WTC11 (cell line): ENCODE data around the gene IRS2. TPM values are rescaled to one million over a fixed set of nuclear protein-coding genes. Genes with fewer than 3 reads are reported as not detected.

ENCODE experiments used
- ATAC-seq: fragments of 200-7000 bp; cut with Tn5 transposase; 2 replicates; pipeline ENCODE4 v1.10.0; 2021; ENCODE audit warnings: mild to moderate bottlenecking, moderate library complexity
- CTCF ChIA-PET: fragments of 300-600 bp; sonication (Branson Sonifier 250); formaldehyde crosslinking; loops from one replicate; lab custom pipeline; 2021; ENCODE audit warnings: antibody characterized with exemption; lab: Charles Lee
- POLR2A ChIA-PET: fragments of 350-600 bp; sonication (Branson Sonifier 250); formaldehyde crosslinking; loops from one replicate; lab custom pipeline; 2021; ENCODE audit warnings: antibody characterized with exemption; lab: Charles Lee
- DNase-seq: peaks from one replicate; pipeline ENCODE4 v3.0.0; 2021; ENCODE audit warnings: low spot score
- H3K27ac Mint-ChIP-seq: 2 replicates; pipeline ENCODE4 v1.8.0; 2021; ENCODE audit warnings: mixed read lengths
- H3K27me3 Mint-ChIP-seq: 2 replicates; pipeline ENCODE4 v1.8.0; 2021; ENCODE audit warnings: low read depth, mild to moderate bottlenecking, moderate library complexity, mixed read lengths
- H3K36me3 Mint-ChIP-seq: 2 replicates; pipeline ENCODE4 v1.8.0; 2021; ENCODE audit warnings: mixed read lengths
- H3K4me1 Mint-ChIP-seq: 2 replicates; pipeline ENCODE4 v1.8.0; 2022; ENCODE audit warnings: mixed read lengths
- H3K4me3 Mint-ChIP-seq: 2 replicates; pipeline ENCODE4 v1.8.0; 2021; ENCODE audit warnings: mild to moderate bottlenecking, moderate library complexity, mixed read lengths
- H3K9me3 Mint-ChIP-seq: 2 replicates; pipeline ENCODE4 v1.8.0; 2021; ENCODE audit warnings: mixed read lengths
- ATF2 ChIP-seq: sonication (generic); formaldehyde crosslinking; IDR thresholded peaks from 2 replicates; pipeline ENCODE4 v1.8.1; 2022; ENCODE audit warnings: low read depth, missing genetic modification reagents, borderline replicate concordance
- CREB1 ChIP-seq: sonication (generic); formaldehyde crosslinking; IDR thresholded peaks from 2 replicates; pipeline ENCODE4 v1.8.0; 2023; ENCODE audit warnings: mild to moderate bottlenecking, missing genetic modification reagents
- CREM ChIP-seq: sonication (generic); formaldehyde crosslinking; IDR thresholded peaks from 2 replicates; pipeline ENCODE4 v1.8.1; 2022; ENCODE audit warnings: mild to moderate bottlenecking, missing genetic modification reagents, moderate library complexity
- ETV6 ChIP-seq: sonication (generic); formaldehyde crosslinking; IDR thresholded peaks from 2 replicates; pipeline ENCODE4 v1.8.1; 2022; ENCODE audit warnings: mild to moderate bottlenecking, missing genetic modification reagents
- FOXP4 ChIP-seq: sonication (generic); formaldehyde crosslinking; IDR thresholded peaks from 2 replicates; pipeline ENCODE4 v1.8.0; 2022; ENCODE audit warnings: mild to moderate bottlenecking, missing genetic modification reagents
- HMGA2 ChIP-seq: fragments of 250-450 bp; sonication (Bioruptor Pico); IDR thresholded peaks from 2 replicates; pipeline ENCODE4 v1.4.0; 2021; ENCODE audit warnings: mild to moderate bottlenecking, moderate library complexity
- IRF2 ChIP-seq: sonication (generic); formaldehyde crosslinking; IDR thresholded peaks from 2 replicates; pipeline ENCODE4 v1.8.0; 2022; ENCODE audit warnings: low read depth, missing genetic modification reagents, borderline replicate concordance
- MYBL2 ChIP-seq: sonication (generic); formaldehyde crosslinking; IDR thresholded peaks from 2 replicates; pipeline ENCODE4 v1.8.1; 2023; ENCODE audit warnings: mild to moderate bottlenecking, moderate library complexity, missing genetic modification reagents
- SMAD4 ChIP-seq: sonication (generic); formaldehyde crosslinking; IDR thresholded peaks from 2 replicates; pipeline ENCODE4 v1.8.0; 2022; ENCODE audit warnings: mild to moderate bottlenecking, missing genetic modification reagents
- SP1 ChIP-seq: sonication (generic); formaldehyde crosslinking; conservative IDR thresholded peaks from 2 replicates; pipeline ENCODE4 v1.8.1; 2022; ENCODE audit warnings: missing genetic modification reagents
- STAT6 ChIP-seq: sonication (generic); formaldehyde crosslinking; conservative IDR thresholded peaks from 2 replicates; pipeline ENCODE4 v1.8.1; 2023; ENCODE audit warnings: mild to moderate bottlenecking, low read depth, missing genetic modification reagents, moderate library complexity
- TEAD1 ChIP-seq: sonication (generic); formaldehyde crosslinking; IDR thresholded peaks from 2 replicates; pipeline ENCODE4 v1.8.0; 2022; ENCODE audit warnings: mild to moderate bottlenecking, missing genetic modification reagents
- TEAD4 ChIP-seq: sonication (generic); formaldehyde crosslinking; IDR thresholded peaks from 2 replicates; pipeline ENCODE4 v1.8.0; 2022; ENCODE audit warnings: mild to moderate bottlenecking, missing genetic modification reagents
- ZBTB43 ChIP-seq: sonication (generic); formaldehyde crosslinking; IDR thresholded peaks from 2 replicates; pipeline ENCODE4 v1.8.1; 2023; ENCODE audit warnings: mild to moderate bottlenecking, missing genetic modification reagents
- ZMAT4 ChIP-seq: fragments of 250-450 bp; sonication (Bioruptor Pico); IDR thresholded peaks from 2 replicates; pipeline ENCODE4 v1.9.0; 2021; ENCODE audit warnings: mild to moderate bottlenecking
- ZNF121 ChIP-seq: sonication (generic); formaldehyde crosslinking; IDR thresholded peaks from 2 replicates; pipeline ENCODE4 v1.8.0; 2023; ENCODE audit warnings: missing genetic modification reagents
- ZNF281 ChIP-seq: sonication (generic); formaldehyde crosslinking; IDR thresholded peaks from 2 replicates; pipeline ENCODE4 v1.8.0; 2023; ENCODE audit warnings: mild to moderate bottlenecking, missing genetic modification reagents
- ZNF396 ChIP-seq: fragments of 250-450 bp; sonication (Bioruptor Pico); IDR thresholded peaks from 2 replicates; pipeline ENCODE4 v1.8.0; 2021; ENCODE audit warnings: mild to moderate bottlenecking, moderate library complexity, borderline replicate concordance
- ZNF416 ChIP-seq: fragments of 250-450 bp; sonication (Bioruptor Pico); IDR thresholded peaks from 2 replicates; pipeline ENCODE4 v1.9.0; 2021; ENCODE audit warnings: mild to moderate bottlenecking, inconsistent platforms
- ZNF671 ChIP-seq: fragments of 250-450 bp; sonication (Bioruptor Pico); IDR thresholded peaks from 2 replicates; pipeline ENCODE4 v1.8.0; 2021; ENCODE audit warnings: mild to moderate bottlenecking
- total RNA-seq: library from RNA; stranded (reverse); gene quantifications from 3 replicates; pipeline ENCODE4 v1.2.3, GENCODE V29; 2021

Gene IRS2
- total RNA-seq, 1 experiment from 2014 or later: 20.5 TPM

GRCh38 chr13:109780845-109781383, 5.5 kb downstream of the IRS2 start (continued):
- TF ChIP-seq ATF2 (CRISPR knock-in tag) (no peak), ZMAT4 (no peak), CREB1 (no peak)
- TF ChIP-seq, all 79 proteins: peak for 0

- Mint-ChIP-seq H3K9me3 (no peaks in the 10 kb centered on the region), H3K27ac (peak overlapping the region; percentile 35), H3K27me3 (no peaks in the 10 kb centered on the region), H3K4me1 (peaks cover 47% of the 10 kb centered on the region), H3K4me3 (peak overlapping the region; percentile 61), H3K36me3 (peaks cover 11% of the 10 kb centered on the region)
- ATAC-seq (no peak), DNase-seq (no peak)
- ChIA-PET POLR2A (interaction anchor here (0.9 kb wide), 1 partner anchor 11 kb away, joined by 3 read pairs; no protein-coding TSS in a partner anchor), CTCF (interaction anchor here (1.1 kb wide), 1 partner anchor 819 kb away, joined by 3 read pairs; no protein-coding TSS in a partner anchor)
- no peak for TF ChIP-seq MYBL2
- no peak for TF ChIP-seq FOXP4 (CRISPR knock-in tag)
- TF ChIP-seq ZBTB43: no peak
- no peak for TF ChIP-seq ZNF396 (CRISPR knock-in tag)
- TF ChIP-seq TEAD1 (CRISPR knock-in tag): no peak
Measured at GRCh38 chr13:109779876-109780510, 6.4 kb downstream of the IRS2 start.

- Mint-ChIP-seq H3K27me3 (no peaks in the 10 kb centered on the region), H3K4me1 (peaks cover 46% of the 10 kb centered on the region), H3K27ac (peak overlapping the region; percentile 20; the same call in 1 of the 2 replicates), H3K4me3 (peak overlapping the region; percentile 61), H3K36me3 (peaks cover 17% of the 10 kb centered on the region), H3K9me3 (no peaks in the 10 kb centered on the region)
- ChIA-PET CTCF (no interaction called here), POLR2A (no interaction called here)
- ATAC-seq (no peak), DNase-seq (no peak)
- no peak for TF ChIP-seq IRF2 (CRISPR knock-in tag)
- TF ChIP-seq ETV6 (CRISPR knock-in tag): no peak
- no peak for TF ChIP-seq SMAD4 (CRISPR knock-in tag)
- no peak for TF ChIP-seq ZNF121 (CRISPR knock-in tag)
- no peak for TF ChIP-seq CREM (CRISPR knock-in tag)
- no peak for TF ChIP-seq STAT6 (CRISPR knock-in tag)
- TF ChIP-seq HMGA2 (CRISPR knock-in tag): no peak
- TF ChIP-seq ZNF671: no peak
- no peak for TF ChIP-seq ZNF281 (CRISPR knock-in tag)
- TF ChIP-seq ZMAT4: no peak
- no peak for TF ChIP-seq SP1
- TF ChIP-seq ZBTB43: no peak
- TF ChIP-seq TEAD4 (CRISPR knock-in tag): no peak
- TF ChIP-seq ZNF416 (CRISPR knock-in tag): no peak
Measured at GRCh38 chr13:109779074-109779473, 7.3 kb downstream of the IRS2 start.
